ENCODE results near the gene ESR2.
A peak's percentile ranks its signal among the peaks of the same experiment; 100 is the strongest.

Gene ESR2

DNA sequence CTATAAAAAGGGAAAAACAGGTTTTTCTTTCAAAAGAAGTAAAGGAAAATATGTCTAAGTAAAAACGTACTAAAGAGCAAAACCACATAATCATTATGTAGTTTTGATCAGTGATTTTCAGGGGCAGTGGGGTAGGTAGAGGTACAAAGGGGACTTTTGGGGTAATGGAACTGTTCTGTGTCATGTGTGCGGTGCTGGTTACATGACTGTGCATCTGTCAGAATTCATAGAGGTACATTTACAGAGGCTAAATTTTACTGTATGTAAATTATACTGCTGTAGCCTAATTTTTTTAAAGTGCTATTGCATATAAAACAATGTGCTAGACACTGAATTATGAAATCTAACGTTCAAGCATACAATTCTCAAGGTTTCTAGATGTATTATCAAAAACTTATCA is 2.0 kb downstream of the ESR2 start:
- Mint-ChIP-seq H3K9me3 (no peaks in the 10 kb centered on the region), H3K27ac (peak overlapping the region; percentile 1), H3K4me1 (ENCODE audit: low read depth) (peaks cover 59% of the 10 kb centered on the region), H3K36me3 (ENCODE audit: low read depth) (no peaks in the 10 kb centered on the region), H3K4me3 (peak overlapping the region; percentile 1), H3K27me3 (peaks cover 14% of the 10 kb centered on the region)

DNA sequence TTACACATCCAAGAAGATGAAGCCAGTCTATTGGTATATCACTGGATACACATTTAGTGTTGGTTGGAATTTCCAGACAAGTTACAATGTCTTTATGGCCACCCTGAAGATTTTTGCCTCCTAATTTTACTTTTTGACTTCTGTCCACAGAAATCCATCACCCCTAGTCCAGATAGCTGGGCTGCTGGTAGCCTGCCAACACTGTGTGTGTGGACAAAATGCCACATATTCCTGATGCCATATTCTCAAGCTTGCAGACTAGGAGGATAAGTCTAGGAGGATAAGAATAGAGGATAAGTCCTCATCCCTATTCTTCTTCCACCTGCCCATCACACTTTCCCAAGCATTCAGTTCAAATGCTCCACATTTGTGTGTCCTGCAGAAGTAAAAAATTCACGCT is 4.6 kb downstream of the ESR2 start:
- no peaks in the 10 kb centered on the region for H3K9me3 Mint-ChIP-seq
- no peak overlapping the region for H3K27ac Mint-ChIP-seq
- no peaks in the 10 kb centered on the region for H3K36me3 Mint-ChIP-seq (ENCODE audit: low read depth)
- peaks cover 14% of the 10 kb centered on the region for H3K27me3 Mint-ChIP-seq
- no peak overlapping the region for H3K4me3 Mint-ChIP-seq
- H3K4me1 Mint-ChIP-seq (ENCODE audit: low read depth): peaks cover 36% of the 10 kb centered on the region

DNA sequence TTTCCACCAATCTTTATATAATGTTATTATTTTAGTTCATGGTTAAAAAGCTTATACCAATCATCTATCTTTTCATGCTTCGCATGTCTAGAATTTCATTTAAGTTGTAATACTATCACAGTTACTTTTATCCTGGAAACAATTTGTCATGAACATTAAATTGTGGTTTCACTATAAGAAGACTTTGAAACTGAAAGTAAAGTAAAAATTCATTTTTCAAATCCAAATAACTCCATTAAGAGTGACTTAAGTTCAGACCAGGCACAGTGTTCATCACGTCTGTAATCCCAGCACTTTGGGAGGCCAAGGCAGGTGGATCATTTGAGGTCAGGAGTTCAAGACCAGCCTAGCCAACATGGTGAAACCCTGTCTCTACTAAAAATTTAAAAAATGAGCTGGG is 12.4 kb downstream of the ESR2 start:
- Mint-ChIP-seq H3K36me3 (ENCODE audit: low read depth) (peaks cover 5% of the 10 kb centered on the region), H3K27me3 (no peaks in the 10 kb centered on the region), H3K9me3 (peaks cover 5% of the 10 kb centered on the region), H3K27ac (no peak overlapping the region), H3K4me3 (peak overlapping the region; percentile 28), H3K4me1 (ENCODE audit: low read depth) (peaks cover 32% of the 10 kb centered on the region)

DNA sequence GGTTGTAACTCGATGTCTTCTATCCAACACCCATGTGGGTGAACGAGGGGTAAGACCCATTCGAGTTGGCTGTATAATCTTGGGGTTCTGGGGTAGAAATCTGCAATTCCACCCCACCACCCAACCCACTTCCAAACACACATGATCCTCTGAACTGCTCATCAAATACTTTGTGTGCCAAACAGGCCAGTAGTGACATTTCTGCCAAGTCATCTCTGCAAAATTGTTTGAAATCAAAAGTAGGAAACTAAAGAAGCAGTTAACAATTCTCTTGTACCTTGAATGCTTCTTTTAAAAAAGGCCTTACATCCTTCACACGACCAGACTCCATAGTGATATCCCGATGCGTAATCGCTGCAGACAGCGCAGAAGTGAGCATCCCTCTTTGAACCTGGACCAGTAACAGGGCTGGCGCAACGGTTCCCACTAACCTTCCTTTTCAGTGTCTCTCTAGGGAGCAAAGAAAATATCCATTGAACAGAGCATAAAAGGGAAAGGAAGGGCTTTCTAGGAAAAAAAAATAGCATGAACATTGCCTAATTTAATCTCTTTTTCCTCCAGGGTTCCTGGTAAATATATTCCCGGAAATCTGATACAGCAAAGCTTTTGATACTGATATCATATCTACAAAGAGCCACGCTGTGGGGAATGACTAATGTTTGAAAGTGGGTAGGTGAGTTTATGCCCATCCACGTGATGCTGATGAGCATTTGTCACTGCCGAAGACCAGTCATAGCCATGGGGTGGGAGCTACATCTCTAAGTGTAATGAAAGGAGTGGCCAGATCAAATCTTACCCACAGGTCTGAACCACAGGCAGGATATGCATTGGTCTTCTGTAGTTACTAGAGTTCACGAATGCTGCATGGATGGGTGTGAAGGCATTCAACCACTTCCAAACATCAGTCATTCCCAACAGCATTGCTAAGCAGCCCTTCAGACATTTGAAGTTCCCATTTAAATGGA is 14.2 kb downstream of the ESR2 start:
- no peaks in the 10 kb centered on the region for H3K27me3 Mint-ChIP-seq
- H3K9me3 Mint-ChIP-seq: peaks cover 5% of the 10 kb centered on the region
- H3K4me3 Mint-ChIP-seq: no peak overlapping the region
- peaks cover 5% of the 10 kb centered on the region for H3K36me3 Mint-ChIP-seq (ENCODE audit: low read depth)
- peak overlapping the region; percentile 63 for H3K27ac Mint-ChIP-seq
- H3K4me1 Mint-ChIP-seq (ENCODE audit: low read depth): peaks cover 34% of the 10 kb centered on the region

DNA sequence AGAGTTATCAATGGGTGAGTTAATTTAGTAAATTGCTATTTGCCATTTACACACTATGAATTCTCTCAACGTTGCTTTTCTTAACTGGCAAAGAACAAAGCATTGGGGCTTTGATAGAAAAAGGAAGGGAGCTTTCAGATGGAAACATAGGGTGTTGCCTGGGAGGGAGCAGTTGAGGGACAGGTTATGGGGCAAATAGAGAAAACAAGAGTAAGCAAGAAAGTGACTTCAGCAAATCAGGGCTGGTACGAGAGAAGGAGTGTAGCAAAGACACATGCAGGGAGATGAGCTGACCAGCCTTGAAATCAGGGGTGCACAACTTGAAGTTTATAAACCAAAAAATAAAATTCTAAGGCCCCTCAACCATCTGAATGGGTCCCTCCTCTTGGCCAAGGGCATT is 15.7 kb downstream of the ESR2 start:
- Mint-ChIP-seq H3K27ac (no peak overlapping the region), H3K27me3 (no peaks in the 10 kb centered on the region), H3K4me3 (no peak overlapping the region), H3K9me3 (peaks cover 5% of the 10 kb centered on the region), H3K4me1 (ENCODE audit: low read depth) (peaks cover 34% of the 10 kb centered on the region), H3K36me3 (ENCODE audit: low read depth) (peaks cover 5% of the 10 kb centered on the region)

DNA sequence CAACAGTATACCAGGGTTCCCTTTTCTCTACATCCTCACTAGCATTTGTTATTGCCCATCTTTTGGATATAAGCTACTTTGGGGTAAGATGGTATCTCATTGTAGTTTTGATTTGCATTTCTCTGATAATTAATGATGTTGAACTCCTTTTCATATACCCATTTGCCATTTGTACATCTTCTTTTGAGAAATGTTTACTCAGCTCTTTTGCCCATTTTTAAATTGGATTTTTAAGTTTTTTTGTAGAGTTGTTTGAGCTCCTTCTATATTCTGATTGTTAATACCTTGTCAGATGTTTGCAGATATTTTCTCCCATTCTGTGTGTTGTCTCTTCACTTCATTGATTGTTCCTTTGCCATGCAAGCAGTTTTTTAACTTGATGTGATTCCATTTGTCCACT is 22.2 kb downstream of the ESR2 start:
- Mint-ChIP-seq H3K4me1 (ENCODE audit: low read depth) (peaks cover 6% of the 10 kb centered on the region), H3K36me3 (ENCODE audit: low read depth) (no peaks in the 10 kb centered on the region), H3K27ac (no peak overlapping the region), H3K9me3 (no peaks in the 10 kb centered on the region), H3K27me3 (no peaks in the 10 kb centered on the region), H3K4me3 (no peak overlapping the region)

DNA sequence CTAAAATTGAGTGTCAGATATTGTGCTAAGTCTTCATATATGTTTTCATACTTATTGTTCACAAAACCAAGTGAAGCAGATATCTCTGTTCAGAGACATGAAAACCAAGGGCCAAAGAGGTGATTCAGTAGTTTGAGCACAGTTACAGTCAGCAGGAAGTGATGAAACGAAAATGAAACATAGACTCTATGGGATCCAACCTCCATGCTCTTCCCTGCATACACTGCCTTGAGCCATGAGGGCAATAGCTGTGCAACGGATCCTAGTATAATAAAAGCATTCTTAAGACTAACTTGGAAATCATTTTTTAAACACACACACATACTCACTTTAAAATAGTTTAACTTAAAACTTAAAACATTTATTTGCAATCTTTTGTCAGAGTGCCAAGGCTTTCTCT is 27.9 kb downstream of the ESR2 start:
- H3K9me3 Mint-ChIP-seq: no peaks in the 10 kb centered on the region
- no peak overlapping the region for H3K4me3 Mint-ChIP-seq
- no peak overlapping the region for H3K27ac Mint-ChIP-seq

DNA sequence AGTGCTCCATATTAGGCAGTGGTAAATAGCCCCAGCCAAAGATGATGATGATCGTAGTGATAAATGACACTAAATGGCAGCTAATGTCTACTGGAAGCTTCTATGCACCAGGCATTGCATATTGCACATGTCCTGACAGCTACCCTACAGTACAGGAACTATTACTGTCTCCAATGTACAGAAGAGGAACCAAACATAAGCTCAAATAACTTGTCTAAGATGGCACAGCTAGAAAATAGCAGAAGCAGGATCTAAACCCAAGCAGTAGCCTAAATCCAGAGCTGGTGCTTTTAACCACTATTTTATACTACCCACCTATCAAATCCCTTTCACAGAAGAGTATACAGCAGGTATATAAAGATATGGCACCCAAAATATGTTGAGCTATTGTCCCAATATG is 28.9 kb downstream of the ESR2 start:
- no peak overlapping the region for H3K27ac Mint-ChIP-seq
- H3K4me3 Mint-ChIP-seq: no peak overlapping the region
- no peaks in the 10 kb centered on the region for H3K36me3 Mint-ChIP-seq (ENCODE audit: low read depth)
- no peaks in the 10 kb centered on the region for H3K9me3 Mint-ChIP-seq
- H3K27me3 Mint-ChIP-seq: no peaks in the 10 kb centered on the region
- peaks cover 18% of the 10 kb centered on the region for H3K4me1 Mint-ChIP-seq (ENCODE audit: low read depth)

More for the DNA sequence above, 27.9 kb downstream of the ESR2 start:
- no peaks in the 10 kb centered on the region for H3K27me3 Mint-ChIP-seq
- H3K4me1 Mint-ChIP-seq (ENCODE audit: low read depth): peaks cover 18% of the 10 kb centered on the region
- H3K36me3 Mint-ChIP-seq (ENCODE audit: low read depth): no peaks in the 10 kb centered on the region

DNA sequence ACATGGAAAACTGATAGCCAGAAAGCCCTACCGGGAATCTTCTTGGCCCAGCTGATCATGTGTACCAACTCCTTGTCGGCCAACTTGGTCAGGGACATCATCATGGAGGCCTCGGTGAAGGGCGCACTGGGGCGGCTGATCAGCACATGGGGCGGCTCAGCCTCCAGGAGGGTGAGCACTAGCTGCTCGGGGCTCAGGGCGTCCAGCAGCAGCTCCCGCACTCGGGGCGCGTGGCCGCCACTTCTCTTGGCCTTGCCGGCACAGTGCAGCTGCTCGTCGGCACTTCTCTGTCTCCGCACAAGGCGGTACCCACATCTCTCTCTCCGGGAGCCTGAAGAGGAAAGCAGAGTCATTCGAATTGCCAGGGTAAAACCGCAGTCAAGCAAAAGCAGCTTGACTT is 33.8 kb downstream of the ESR2 start:
- H3K36me3 Mint-ChIP-seq (ENCODE audit: low read depth): no peaks in the 10 kb centered on the region
- no peaks in the 10 kb centered on the region for H3K4me1 Mint-ChIP-seq (ENCODE audit: low read depth)
- no peaks in the 10 kb centered on the region for H3K9me3 Mint-ChIP-seq
- H3K27me3 Mint-ChIP-seq: no peaks in the 10 kb centered on the region
- H3K4me3 Mint-ChIP-seq: no peak overlapping the region
- H3K27ac Mint-ChIP-seq: no peak overlapping the region

DNA sequence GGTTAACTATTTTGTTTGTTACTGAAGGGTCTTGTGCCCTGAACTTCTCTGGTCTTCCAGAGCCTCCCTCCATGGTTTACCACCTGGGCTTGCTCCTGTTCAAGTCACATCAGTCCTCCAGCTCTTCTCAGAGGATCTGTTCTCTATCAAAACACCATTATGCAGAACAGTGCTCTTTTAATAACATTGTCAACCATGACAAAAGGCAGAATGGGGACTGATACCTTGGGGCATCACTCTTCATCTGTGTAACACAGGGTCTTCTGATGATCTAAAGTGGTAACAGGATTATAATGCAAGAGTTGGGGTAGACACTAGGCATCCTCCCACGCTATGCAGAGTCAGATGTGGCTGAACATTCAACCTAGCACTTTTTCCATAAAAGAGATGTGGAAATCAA is 38.4 kb downstream of the ESR2 start:
- Mint-ChIP-seq H3K27me3 (no peaks in the 10 kb centered on the region), H3K36me3 (ENCODE audit: low read depth) (no peaks in the 10 kb centered on the region)

DNA sequence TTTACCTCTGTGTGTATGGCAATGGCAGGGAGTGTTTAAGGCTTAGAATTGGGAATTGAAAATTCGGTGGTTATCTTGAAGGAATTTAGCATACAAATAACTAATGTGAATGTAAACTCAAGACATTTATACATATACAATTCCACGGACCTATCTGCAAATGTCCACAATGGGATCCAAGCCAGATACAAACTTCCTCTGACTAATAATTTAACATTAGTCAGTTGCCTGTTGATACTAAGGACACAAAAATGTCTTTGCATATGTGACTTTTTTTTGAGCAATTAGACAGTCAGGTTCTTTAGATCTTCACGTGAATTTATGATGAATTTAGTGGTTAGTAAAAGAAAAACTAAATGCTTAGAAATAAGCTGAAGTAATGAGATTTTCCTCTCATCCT is 40.5 kb downstream of the ESR2 start:
- no peaks in the 10 kb centered on the region for H3K9me3 Mint-ChIP-seq
- H3K4me1 Mint-ChIP-seq (ENCODE audit: low read depth): no peaks in the 10 kb centered on the region
- H3K27me3 Mint-ChIP-seq: no peaks in the 10 kb centered on the region
- H3K4me3 Mint-ChIP-seq: no peak overlapping the region
- H3K27ac Mint-ChIP-seq: no peak overlapping the region
- H3K36me3 Mint-ChIP-seq (ENCODE audit: low read depth): no peaks in the 10 kb centered on the region

More for the DNA sequence above, 38.4 kb downstream of the ESR2 start:
- Mint-ChIP-seq H3K4me1 (ENCODE audit: low read depth) (no peaks in the 10 kb centered on the region), H3K9me3 (no peaks in the 10 kb centered on the region), H3K4me3 (no peak overlapping the region), H3K27ac (no peak overlapping the region)

DNA sequence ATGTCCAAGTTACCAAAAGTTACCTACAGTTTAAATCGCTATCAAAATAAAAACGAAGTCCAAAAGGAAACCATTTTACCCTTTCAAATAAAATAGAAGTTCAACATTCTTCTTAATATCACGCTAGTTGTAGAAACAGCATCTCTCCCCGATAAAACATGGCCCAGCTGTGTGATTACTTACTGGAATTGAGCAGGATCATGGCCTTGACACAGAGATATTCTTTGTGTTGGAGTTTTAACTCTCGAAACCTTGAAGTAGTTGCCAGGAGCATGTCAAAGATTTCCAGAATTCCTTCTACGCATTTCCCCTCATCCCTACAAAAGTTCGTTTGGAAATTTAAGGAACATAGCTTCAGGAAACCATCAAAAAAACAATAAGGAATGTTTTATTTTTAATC is 44.8 kb downstream of the ESR2 start:
- no peak overlapping the region for H3K27ac Mint-ChIP-seq
- no peaks in the 10 kb centered on the region for H3K4me1 Mint-ChIP-seq (ENCODE audit: low read depth)
- peaks cover 7% of the 10 kb centered on the region for H3K27me3 Mint-ChIP-seq
- H3K36me3 Mint-ChIP-seq (ENCODE audit: low read depth): no peaks in the 10 kb centered on the region
- no peaks in the 10 kb centered on the region for H3K9me3 Mint-ChIP-seq
- no peak overlapping the region for H3K4me3 Mint-ChIP-seq

DNA sequence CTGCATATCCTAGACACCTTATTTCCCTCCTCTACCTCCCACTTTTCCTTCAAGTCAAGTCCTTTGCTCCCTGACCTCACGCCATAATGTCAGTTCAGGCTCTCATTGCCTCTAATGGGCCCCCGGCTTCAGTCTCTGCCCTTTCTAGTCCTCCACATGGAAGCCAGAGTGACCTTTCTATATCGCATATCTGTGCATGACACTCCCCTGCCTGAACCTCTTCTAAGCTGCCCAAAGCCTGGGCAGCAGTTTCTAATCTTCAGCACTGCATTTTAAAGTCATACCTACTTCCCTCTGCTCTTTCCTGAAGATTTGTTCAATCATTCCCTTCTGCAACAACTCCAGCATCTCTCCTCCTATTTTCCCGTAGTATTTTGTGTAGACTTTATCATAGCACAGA is 45.5 kb downstream of the ESR2 start:
- Mint-ChIP-seq H3K4me3 (no peak overlapping the region), H3K9me3 (no peaks in the 10 kb centered on the region), H3K36me3 (ENCODE audit: low read depth) (no peaks in the 10 kb centered on the region), H3K27ac (no peak overlapping the region), H3K27me3 (peaks cover 7% of the 10 kb centered on the region), H3K4me1 (ENCODE audit: low read depth) (no peaks in the 10 kb centered on the region)

DNA sequence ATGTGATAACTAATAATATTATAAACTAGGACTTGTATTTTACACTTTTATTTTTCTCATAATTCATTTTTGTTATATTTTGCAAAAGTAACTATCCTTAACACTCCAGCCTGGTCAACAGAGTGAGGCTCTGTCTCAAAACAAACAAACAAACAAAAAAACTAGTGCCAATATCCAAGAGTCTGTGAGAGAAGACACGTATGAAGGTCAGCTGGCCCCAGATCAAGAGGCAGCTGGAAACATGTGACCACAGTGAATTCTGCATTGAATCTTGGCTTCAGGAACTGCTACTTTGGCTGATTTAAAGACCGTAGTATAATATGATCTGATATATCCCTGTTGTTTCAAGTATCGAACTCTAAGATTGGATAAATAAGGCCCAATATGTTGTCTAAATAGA is 47.0 kb downstream of the ESR2 start:
- Mint-ChIP-seq H3K4me1 (ENCODE audit: low read depth) (no peaks in the 10 kb centered on the region), H3K4me3 (no peak overlapping the region), H3K36me3 (ENCODE audit: low read depth) (peaks cover 3% of the 10 kb centered on the region), H3K27me3 (peaks cover 11% of the 10 kb centered on the region), H3K27ac (no peak overlapping the region), H3K9me3 (no peaks in the 10 kb centered on the region)

DNA sequence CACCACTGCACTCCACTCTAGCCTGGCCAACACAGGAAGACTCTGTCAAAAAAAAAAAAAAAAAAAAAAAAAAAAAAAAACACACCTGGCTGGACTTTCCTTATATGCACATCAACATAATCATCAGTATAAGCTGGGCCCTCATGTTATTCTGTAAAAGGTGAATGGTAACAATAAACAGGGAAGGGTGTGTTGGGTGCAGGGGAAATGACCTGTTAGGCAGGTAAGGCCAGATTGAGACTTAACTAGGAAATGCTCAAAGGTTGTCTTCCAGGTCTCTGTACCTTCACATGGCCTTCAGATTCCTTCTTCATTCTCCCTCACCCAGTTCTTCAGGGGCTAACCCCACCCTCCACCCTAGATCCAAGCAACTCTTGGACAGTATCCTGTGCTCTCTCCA is 47.5 kb downstream of the ESR2 start:
- H3K9me3 Mint-ChIP-seq: no peaks in the 10 kb centered on the region
- H3K27me3 Mint-ChIP-seq: peaks cover 11% of the 10 kb centered on the region
- H3K4me3 Mint-ChIP-seq: no peak overlapping the region
- no peak overlapping the region for H3K27ac Mint-ChIP-seq
- peaks cover 3% of the 10 kb centered on the region for H3K36me3 Mint-ChIP-seq (ENCODE audit: low read depth)
- H3K4me1 Mint-ChIP-seq (ENCODE audit: low read depth): no peaks in the 10 kb centered on the region

DNA sequence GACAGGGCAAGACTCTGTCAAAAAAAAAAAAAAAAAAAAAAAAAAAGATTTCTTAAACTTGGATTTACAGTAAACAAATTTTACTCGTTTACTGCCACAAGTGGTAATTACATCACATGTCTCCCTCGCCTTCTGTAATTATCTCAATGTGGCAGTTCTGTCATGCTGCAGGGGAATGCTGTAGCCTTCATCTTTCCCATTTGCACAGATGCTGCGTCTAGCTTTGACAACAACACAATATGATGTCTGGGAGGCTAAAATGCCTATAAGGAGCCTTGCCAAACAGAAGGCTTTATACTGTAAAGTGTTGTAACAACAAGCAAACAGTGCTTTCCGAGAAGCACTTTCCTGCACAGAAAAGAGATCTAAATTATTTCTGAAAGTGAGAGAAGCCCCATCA is 48.7 kb downstream of the ESR2 start:
- Mint-ChIP-seq H3K27ac (no peak overlapping the region), H3K4me3 (no peak overlapping the region), H3K36me3 (ENCODE audit: low read depth) (peaks cover 3% of the 10 kb centered on the region), H3K27me3 (peaks cover 11% of the 10 kb centered on the region), H3K4me1 (ENCODE audit: low read depth) (no peaks in the 10 kb centered on the region), H3K9me3 (no peaks in the 10 kb centered on the region)
